Stimulated activated CD4-positive, alpha-beta T cell treated with anti-CD3 and anti-CD28 coated beads, Interleukin-1b, Interleukin-23, amount 100 ng/mL, for 1 hour (primary cell): ENCODE results near the gene RALB.
"Not testable (repeated sequence)": the region's sequence is repeated elsewhere in the genome, so short reads cannot be mapped to it uniquely, and the experiment has no call there.

ENCODE experiments used
- DNase-seq, 2 donors: peaks; one replicate each; pipeline ENCODE4 v3.0.0-alpha.2; 2020; ENCODE audit warnings: low read depth in 2 of 2

RALB gene

GRCh38 chr2:120224735-120225548 is 27.7 kb upstream of the RALB start:
- no peak for DNase-seq

- no peak for DNase-seq
These were observed 27.0 kb upstream of the RALB start for GRCh38 chr2:120225549-120226065.

GRCh38 chr2:120226316-120226715 is 26.3 kb upstream of the RALB start:
- no peak for DNase-seq

DNA sequence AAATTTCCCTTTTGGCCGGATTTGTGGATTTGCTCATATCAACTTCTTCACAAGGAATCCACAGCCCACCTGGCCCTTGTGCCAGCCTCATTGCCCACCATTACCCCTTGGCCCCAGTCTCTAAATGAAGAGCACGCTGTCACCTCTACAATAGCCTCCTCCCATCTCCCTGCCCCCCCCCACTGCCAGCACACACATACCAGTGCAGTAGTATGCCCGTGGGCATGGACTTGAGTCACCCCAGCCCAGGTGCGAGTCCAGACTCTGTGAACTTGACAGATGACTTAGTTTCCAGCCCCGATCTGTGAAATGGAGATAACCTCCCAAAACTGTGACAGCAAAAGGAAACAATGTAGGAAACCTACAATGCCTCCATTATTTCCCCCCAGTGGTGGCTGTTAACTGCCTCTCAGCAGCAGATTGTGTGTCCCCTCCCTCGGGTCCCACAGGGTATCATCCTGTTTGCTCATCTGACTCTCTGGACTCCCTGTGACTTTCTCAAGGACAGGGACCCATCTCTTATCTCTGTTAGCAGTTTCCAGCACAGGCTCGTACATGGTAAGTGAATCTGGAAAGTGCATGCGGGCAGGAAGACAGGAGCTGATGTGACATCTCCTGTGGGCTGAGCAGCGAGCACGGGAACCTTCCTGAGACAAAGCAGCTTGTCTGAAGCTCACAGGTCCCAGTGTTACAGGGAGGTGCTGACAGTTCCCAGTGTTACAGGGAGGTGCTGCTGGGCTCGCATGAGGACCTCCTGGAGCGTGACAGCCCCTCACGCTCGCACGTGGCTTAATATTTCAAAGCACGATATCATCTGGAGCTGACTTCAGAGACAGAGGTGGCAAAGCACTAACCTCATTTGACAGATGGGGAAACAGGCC is 25.3 kb upstream of the RALB start:
- DNase-seq = no peak

GRCh38 chr2:120228503-120228902 is 24.1 kb upstream of the RALB start:
- no peak for DNase-seq

- DNase-seq = no peak
These were observed 23.3 kb upstream of the RALB start for GRCh38 chr2:120229341-120229740.

- no peak for DNase-seq
These were observed 21.9 kb upstream of the RALB start for GRCh38 chr2:120230515-120231471.

- DNase-seq = no peak
These were observed 21.1 kb upstream of the RALB start for GRCh38 chr2:120231564-120231973.

- no peak for DNase-seq
These were observed 20.5 kb upstream of the RALB start for GRCh38 chr2:120231974-120232635.

DNA sequence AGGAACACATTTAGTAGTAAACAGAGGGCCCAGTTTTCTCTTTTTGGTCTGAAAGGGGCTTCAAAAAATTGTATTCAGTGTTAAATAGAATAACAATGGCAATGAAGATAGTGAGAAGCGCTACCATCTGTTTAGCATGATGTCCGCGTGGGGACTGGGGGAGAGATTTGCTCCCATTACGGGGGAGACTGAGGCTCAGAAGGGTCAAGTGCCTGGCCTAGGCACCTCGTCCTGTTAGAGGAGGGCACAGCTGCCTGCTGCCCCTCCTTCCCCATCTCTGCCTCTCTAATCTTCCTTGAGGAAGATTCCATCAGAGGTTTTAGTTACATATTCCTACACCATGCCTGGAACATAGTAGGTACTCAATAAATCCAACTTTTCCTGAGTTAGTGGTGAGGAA is 19.4 kb upstream of the RALB start:
- no peak for DNase-seq

DNA sequence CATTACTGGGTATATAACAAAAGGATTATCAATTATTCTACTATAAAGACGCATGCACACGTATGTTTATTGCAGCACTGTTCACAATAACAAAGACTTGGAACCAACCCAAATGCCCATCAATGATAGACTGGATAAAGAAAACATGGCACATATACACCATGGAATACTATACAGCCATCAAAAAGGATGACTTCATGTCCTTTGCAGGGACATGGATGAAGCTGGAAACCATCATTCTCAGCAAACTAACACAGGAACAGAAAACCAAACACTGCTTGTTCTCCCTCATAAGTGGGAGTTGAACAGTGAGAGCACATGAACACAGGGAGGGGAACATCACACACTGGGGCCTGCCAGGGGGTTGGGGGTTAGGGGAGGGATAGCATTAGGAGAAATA is 17.5 kb upstream of the RALB start:
- not testable (repeated sequence) for DNase-seq

DNA sequence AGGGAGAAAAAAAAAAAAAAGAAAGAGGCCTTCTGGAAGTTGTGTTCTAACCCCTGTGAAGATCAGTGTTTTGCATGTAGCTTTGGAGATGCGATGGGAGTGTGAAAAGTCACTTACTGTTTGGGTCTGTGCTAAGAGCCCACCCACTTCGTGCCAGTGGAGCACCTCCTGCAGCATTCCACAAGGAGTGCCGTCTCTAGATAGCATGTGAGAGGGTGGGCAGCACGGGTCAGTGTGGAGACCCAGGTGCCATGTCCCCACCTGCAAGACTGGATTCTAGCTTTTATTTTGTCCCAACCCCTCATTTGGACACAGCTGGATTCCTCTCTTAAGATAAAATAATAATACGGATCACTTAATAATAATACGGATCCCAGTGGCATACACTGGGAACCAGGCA is 17.0 kb upstream of the RALB start:
- DNase-seq = no peak

GRCh38 chr2:120236316-120236715 is 16.3 kb upstream of the RALB start:
- no peak for DNase-seq

- no peak for DNase-seq
These were observed 15.9 kb upstream of the RALB start for GRCh38 chr2:120236791-120237190.

- no peak for DNase-seq
These were observed 15.2 kb upstream of the RALB start for GRCh38 chr2:120237491-120237902.

GRCh38 chr2:120238728-120239487 is 13.7 kb upstream of the RALB start:
- DNase-seq = no peak

GRCh38 chr2:120239488-120240287 is 13.0 kb upstream of the RALB start:
- DNase-seq = no peak

DNA sequence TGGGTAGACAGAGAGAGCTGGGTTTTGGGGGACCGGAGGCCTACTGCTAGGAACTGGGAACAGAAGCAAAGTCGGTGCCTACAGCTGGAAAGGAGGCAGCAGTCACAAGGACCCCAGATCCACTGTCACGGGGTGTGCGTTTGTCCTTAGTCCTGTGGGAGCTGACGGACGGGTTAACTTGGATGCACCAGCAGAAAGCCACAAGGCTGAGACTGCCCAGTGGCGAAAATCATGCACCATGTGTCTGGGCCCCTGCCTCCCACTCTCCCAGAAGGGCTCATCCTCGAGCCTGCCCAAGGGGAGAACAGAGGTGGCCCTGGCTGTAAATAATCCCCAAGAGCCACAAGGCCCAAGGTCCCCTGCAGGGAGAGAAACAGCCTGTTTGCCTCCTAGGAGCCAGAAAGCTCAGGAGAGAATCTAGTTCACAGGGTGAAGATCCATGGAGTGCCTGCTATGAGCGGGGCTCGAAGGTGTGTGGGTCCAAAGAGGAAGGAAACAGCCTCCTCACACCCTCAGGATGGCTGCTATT is 11.7 kb upstream of the RALB start:
- DNase-seq = no peak

- DNase-seq = no peak
These were observed 11.0 kb upstream of the RALB start for GRCh38 chr2:120241684-120242083.
